Activated naive CD4-positive, alpha-beta T cell treated with anti-CD3 and anti-CD28 coated beads, Interleukin-2, amount 10 ng/mL, durations not matched to agents 7 days and 5 days (primary cell): ENCODE data around the gene ANGPTL7.
"Not testable (repeated sequence)": the region's sequence is repeated elsewhere in the genome, so short reads cannot be mapped to it uniquely, and the experiment has no call there.

Source experiments
- CTCF ChIA-PET: fragments of 350-600 bp; sonication (Branson Sonifier 250); formaldehyde crosslinking; loops from one replicate; lab custom pipeline; 2021; ENCODE audit warnings: antibody characterized with exemption; lab: Charles Lee
- DNase-seq: peaks from one replicate; pipeline ENCODE4 v3.0.0-alpha.2; 2020
- H3K27ac Mint-ChIP-seq: one replicate; pipeline ENCODE4 v1.8.0; 2021; ENCODE audit warnings: mild to moderate bottlenecking, moderate library complexity, mixed read lengths
- H3K27me3 Mint-ChIP-seq: one replicate; pipeline ENCODE4 v1.8.0; 2021; ENCODE audit warnings: mild to moderate bottlenecking, mixed read lengths
- H3K36me3 Mint-ChIP-seq: one replicate; pipeline ENCODE4 v1.8.0; 2021; ENCODE audit warnings: mixed read lengths
- H3K4me1 Mint-ChIP-seq: one replicate; pipeline ENCODE4 v1.8.0; 2021; ENCODE audit warnings: mixed read lengths
- H3K4me3 Mint-ChIP-seq: one replicate; pipeline ENCODE4 v1.8.0; 2021; ENCODE audit warnings: mild to moderate bottlenecking, moderate library complexity, mixed read lengths
- H3K9me3 Mint-ChIP-seq: one replicate; pipeline ENCODE4 v1.8.0; 2021; ENCODE audit warnings: mixed read lengths

Gene ANGPTL7

GRCh38 chr1:11178021-11179015 is 10.8 kb upstream of the ANGPTL7 start:
- Mint-ChIP-seq H3K4me3 (no peak overlapping the region), H3K36me3 (peaks cover 7% of the 10 kb centered on the region), H3K27me3 (no peaks in the 10 kb centered on the region), H3K27ac (no peak overlapping the region), H3K4me1 (no peaks in the 10 kb centered on the region), H3K9me3 (no peaks in the 10 kb centered on the region)
- no peak for DNase-seq
- CTCF ChIA-PET = no interaction called here

- CTCF ChIA-PET = no interaction called here
Measured at GRCh38 chr1:11179125-11179524, 10.0 kb upstream of the ANGPTL7 start.

GRCh38 chr1:11179749-11180148 is 9.4 kb upstream of the ANGPTL7 start:
- H3K27ac Mint-ChIP-seq, H3K4me1 Mint-ChIP-seq, H3K4me3 Mint-ChIP-seq, DNase-seq, H3K27me3 Mint-ChIP-seq, H3K9me3 Mint-ChIP-seq, H3K36me3 Mint-ChIP-seq: not testable (repeated sequence)
- CTCF ChIA-PET = interaction anchor here (1.2 kb wide), 1 partner anchor 11 kb away, joined by 3 read pairs; no protein-coding TSS in a partner anchor

More at GRCh38 chr1:11179125-11179524, 10.0 kb upstream of the ANGPTL7 start:
- H3K9me3 Mint-ChIP-seq = no peaks in the 10 kb centered on the region
- H3K4me1 Mint-ChIP-seq = no peaks in the 10 kb centered on the region
- H3K36me3 Mint-ChIP-seq = peaks cover 6% of the 10 kb centered on the region
- H3K27me3 Mint-ChIP-seq = no peaks in the 10 kb centered on the region
- H3K4me3 Mint-ChIP-seq = no peak overlapping the region
- DNase-seq = no peak
- H3K27ac Mint-ChIP-seq = no peak overlapping the region

- H3K27ac Mint-ChIP-seq = no peak overlapping the region
- H3K4me1 Mint-ChIP-seq = no peaks in the 10 kb centered on the region
- no peaks in the 10 kb centered on the region for H3K9me3 Mint-ChIP-seq
- CTCF ChIA-PET = interaction anchor here (1.2 kb wide), 1 partner anchor 11 kb away, joined by 3 read pairs; no protein-coding TSS in a partner anchor
- H3K36me3 Mint-ChIP-seq = peaks cover 7% of the 10 kb centered on the region
- H3K4me3 Mint-ChIP-seq = no peak overlapping the region
- no peak for DNase-seq
- H3K27me3 Mint-ChIP-seq = no peaks in the 10 kb centered on the region
Measured at GRCh38 chr1:11180342-11180744, 8.8 kb upstream of the ANGPTL7 start.

GRCh38 chr1:11182884-11183283 is 6.3 kb upstream of the ANGPTL7 start:
- H3K4me1 Mint-ChIP-seq = no peaks in the 10 kb centered on the region
- H3K27me3 Mint-ChIP-seq = no peaks in the 10 kb centered on the region
- H3K36me3 Mint-ChIP-seq = peaks cover 9% of the 10 kb centered on the region

GRCh38 chr1:11184973-11185372 is 4.2 kb upstream of the ANGPTL7 start:
- H3K9me3 Mint-ChIP-seq = no peaks in the 10 kb centered on the region
- CTCF ChIA-PET = no interaction called here
- peaks cover 11% of the 10 kb centered on the region for H3K36me3 Mint-ChIP-seq
- DNase-seq = no peak
- H3K4me3 Mint-ChIP-seq = no peak overlapping the region
- no peaks in the 10 kb centered on the region for H3K27me3 Mint-ChIP-seq
- no peak overlapping the region for H3K27ac Mint-ChIP-seq
- no peaks in the 10 kb centered on the region for H3K4me1 Mint-ChIP-seq

More at GRCh38 chr1:11182884-11183283, 6.3 kb upstream of the ANGPTL7 start:
- DNase-seq = no peak
- H3K4me3 Mint-ChIP-seq = no peak overlapping the region
- no peaks in the 10 kb centered on the region for H3K9me3 Mint-ChIP-seq
- CTCF ChIA-PET = interaction anchor here (1.8 kb wide), 1 partner anchor 145 kb away, joined by 5 read pairs; no protein-coding TSS in a partner anchor
- H3K27ac Mint-ChIP-seq = no peak overlapping the region

GRCh38 chr1:11187000-11187399 is 2.2 kb upstream of the ANGPTL7 start:
- peaks cover 16% of the 10 kb centered on the region for H3K36me3 Mint-ChIP-seq
- no peaks in the 10 kb centered on the region for H3K4me1 Mint-ChIP-seq
- H3K4me3 Mint-ChIP-seq = no peak overlapping the region
- CTCF ChIA-PET = interaction anchor here (1.8 kb wide), 1 partner anchor 150 kb away, joined by 8 read pairs; no protein-coding TSS in a partner anchor
- DNase-seq = no peak
- H3K9me3 Mint-ChIP-seq = no peaks in the 10 kb centered on the region
- no peaks in the 10 kb centered on the region for H3K27me3 Mint-ChIP-seq
- H3K27ac Mint-ChIP-seq = no peak overlapping the region

GRCh38 chr1:11187494-11187893 is 1.7 kb upstream of the ANGPTL7 start:
- no peaks in the 10 kb centered on the region for H3K9me3 Mint-ChIP-seq
- H3K27me3 Mint-ChIP-seq = no peaks in the 10 kb centered on the region
- no peak overlapping the region for H3K27ac Mint-ChIP-seq
- DNase-seq = no peak
- CTCF ChIA-PET = no interaction called here
- H3K4me1 Mint-ChIP-seq = no peaks in the 10 kb centered on the region
- H3K4me3 Mint-ChIP-seq = no peak overlapping the region
- peaks cover 16% of the 10 kb centered on the region for H3K36me3 Mint-ChIP-seq

GRCh38 chr1:11187931-11188330 is 1.2 kb upstream of the ANGPTL7 start:
- DNase-seq = no peak
- Mint-ChIP-seq H3K4me1 (no peaks in the 10 kb centered on the region), H3K4me3 (no peak overlapping the region), H3K27me3 (no peaks in the 10 kb centered on the region), H3K9me3 (no peaks in the 10 kb centered on the region), H3K27ac (no peak overlapping the region), H3K36me3 (peaks cover 18% of the 10 kb centered on the region)
- CTCF ChIA-PET = no interaction called here

- CTCF ChIA-PET = no interaction called here
- no peaks in the 10 kb centered on the region for H3K4me1 Mint-ChIP-seq
- H3K36me3 Mint-ChIP-seq = peaks cover 16% of the 10 kb centered on the region
- DNase-seq = no peak
- H3K4me3 Mint-ChIP-seq = no peak overlapping the region
- no peaks in the 10 kb centered on the region for H3K27me3 Mint-ChIP-seq
- H3K9me3 Mint-ChIP-seq = no peaks in the 10 kb centered on the region
- no peak overlapping the region for H3K27ac Mint-ChIP-seq
Measured at GRCh38 chr1:11188381-11188780, 774 bp upstream of the ANGPTL7 start.

- DNase-seq = no peak
- no peaks in the 10 kb centered on the region for H3K27me3 Mint-ChIP-seq
- H3K4me1 Mint-ChIP-seq = no peaks in the 10 kb centered on the region
- H3K36me3 Mint-ChIP-seq = peaks cover 38% of the 10 kb centered on the region
- no peaks in the 10 kb centered on the region for H3K9me3 Mint-ChIP-seq
- H3K27ac Mint-ChIP-seq = no peak overlapping the region
- CTCF ChIA-PET = no interaction called here
- no peak overlapping the region for H3K4me3 Mint-ChIP-seq
Measured at GRCh38 chr1:11193376-11193775, 4.2 kb downstream of the ANGPTL7 start.

GRCh38 chr1:11194407-11195176 is 5.4 kb downstream of the ANGPTL7 start:
- CTCF ChIA-PET = no interaction called here
- Mint-ChIP-seq H3K36me3 (peaks cover 50% of the 10 kb centered on the region), H3K4me1 (no peaks in the 10 kb centered on the region), H3K4me3 (no peak overlapping the region), H3K27me3 (no peaks in the 10 kb centered on the region), H3K9me3 (no peaks in the 10 kb centered on the region), H3K27ac (no peak overlapping the region)
- DNase-seq = no peak

- no peaks in the 10 kb centered on the region for H3K27me3 Mint-ChIP-seq
- peaks cover 55% of the 10 kb centered on the region for H3K36me3 Mint-ChIP-seq
- H3K4me1 Mint-ChIP-seq = no peaks in the 10 kb centered on the region
- H3K27ac Mint-ChIP-seq = no peak overlapping the region
- H3K9me3 Mint-ChIP-seq = no peaks in the 10 kb centered on the region
- no peak overlapping the region for H3K4me3 Mint-ChIP-seq
- no peak for DNase-seq
- CTCF ChIA-PET = interaction anchor here (0.6 kb wide), 1 partner anchor 142 kb away, joined by 3 read pairs; no protein-coding TSS in a partner anchor
Measured at GRCh38 chr1:11196945-11197344, 7.8 kb downstream of the ANGPTL7 start.

GRCh38 chr1:11197359-11197758 is 8.2 kb downstream of the ANGPTL7 start:
- Mint-ChIP-seq H3K4me3 (no peak overlapping the region), H3K27me3 (no peaks in the 10 kb centered on the region), H3K27ac (no peak overlapping the region), H3K36me3 (peaks cover 55% of the 10 kb centered on the region), H3K9me3 (no peaks in the 10 kb centered on the region), H3K4me1 (no peaks in the 10 kb centered on the region)
- DNase-seq = no peak
- CTCF ChIA-PET = no interaction called here
